ENCODE results near the gene PRR23A.
"Not testable (repeated sequence)": the region's sequence is repeated elsewhere in the genome, so short reads cannot be mapped to it uniquely, and the experiment has no call there.

Gene PRR23A

GRCh38 chr3:139006051-139006716 lies at the start of gene PRR23A:
TSS of gene PRR23A (minus strand) at chr3:139006268. CDS start at chr3:139006268, 0 bp downstream.
- DNase-seq (ENCODE audit: low spot score) = no peak

- no peak for DNase-seq (ENCODE audit: low spot score)
These were observed 46.9 kb upstream of the PRR23A start for GRCh38 chr3:139052802-139053600.

GRCh38 chr3:139044366-139045210 lies 38.5 kb upstream of the PRR23A start, which contains the start of gene PRR23C:
TSS of gene PRR23C (minus strand) at chr3:139044892. CDS start at chr3:139044620, 272 bp downstream.
- no peak for DNase-seq (ENCODE audit: low spot score)

- DNase-seq (ENCODE audit: low spot score) = no peak
These were observed 37.7 kb upstream of the PRR23A start for GRCh38 chr3:139043554-139044365.

GRCh38 chr3:139037478-139037877 lies 31.4 kb upstream of the PRR23A start:
- DNase-seq (ENCODE audit: low spot score) = no peak

- DNase-seq (ENCODE audit: low spot score) = no peak
These were observed 26.4 kb upstream of the PRR23A start for GRCh38 chr3:139032326-139033002.

GRCh38 chr3:139030576-139030975 lies 24.5 kb upstream of the PRR23A start:
- DNase-seq (ENCODE audit: low spot score) = not testable (repeated sequence)

GRCh38 chr3:139024968-139025367 lies 18.9 kb upstream of the PRR23A start:
- DNase-seq (ENCODE audit: low spot score) = no peak

GRCh38 chr3:139020868-139021234 lies 14.8 kb upstream of the PRR23A start, which contains the start of gene PRR23B:
TSS of gene PRR23B (minus strand) at chr3:139020926. CDS start at chr3:139020661, 265 bp downstream.
- no peak for DNase-seq (ENCODE audit: low spot score)

- no peak for DNase-seq (ENCODE audit: low spot score)
These were observed 14.2 kb upstream of the PRR23A start for GRCh38 chr3:139020036-139020867.

- DNase-seq (ENCODE audit: low spot score) = no peak
These were observed 10.5 kb upstream of the PRR23A start for GRCh38 chr3:139016430-139017048.

- DNase-seq (ENCODE audit: low spot score) = no peak
These were observed 593 bp downstream of the PRR23A start for GRCh38 chr3:139005356-139005993.

GRCh38 chr3:138995706-138996105 lies 10.4 kb downstream of the PRR23A start:
- no peak for DNase-seq (ENCODE audit: low spot score)

- DNase-seq (ENCODE audit: low spot score) = no peak
These were observed 18.9 kb downstream of the PRR23A start for GRCh38 chr3:138987181-138987580.

- no peak for DNase-seq (ENCODE audit: low spot score)
These were observed 20.1 kb downstream of the PRR23A start for GRCh38 chr3:138985932-138986331.

GRCh38 chr3:138984816-138985215 lies 21.3 kb downstream of the PRR23A start:
- no peak for DNase-seq (ENCODE audit: low spot score)

- DNase-seq (ENCODE audit: low spot score) = no peak
These were observed 30.0 kb downstream of the PRR23A start for GRCh38 chr3:138976047-138976446.

- no peak for DNase-seq (ENCODE audit: low spot score)
These were observed 30.7 kb downstream of the PRR23A start for GRCh38 chr3:138975351-138975750.

- DNase-seq (ENCODE audit: low spot score) = no peak
These were observed 31.6 kb downstream of the PRR23A start for GRCh38 chr3:138974462-138974861.
